Muscle layer of duodenum (tissue), 2 donors: Measurements from ENCODE around the gene C4BPA.
A peak's percentile ranks its signal among the peaks of the same experiment; 100 is the strongest.

Experiments used
- H3K27ac ChIP-seq: one replicate; pipeline ENCODE4 v1.7.0; 2013; ENCODE audit warnings: mild to moderate bottlenecking, low read length
- H3K27me3 ChIP-seq: one replicate; pipeline ENCODE4 v1.7.0; 2013; ENCODE audit warnings: low read depth, mild to moderate bottlenecking, control low read depth, low read length
- H3K36me3 ChIP-seq, 2 donors: one replicate each; pipeline ENCODE4 v1.7.0; 2013; ENCODE audit warnings: low read length in 2 of 2, control low read depth in 1 of 2, mild to moderate bottlenecking in 1 of 2; ENCODE audit not compliant: insufficient read depth in 2 of 2, control insufficient read depth in 1 of 2
- H3K4me1 ChIP-seq, 2 donors: one replicate each; pipeline ENCODE4 v1.7.0; 2013; ENCODE audit warnings: low read length in 2 of 2, mild to moderate bottlenecking in 2 of 2, control low read depth in 1 of 2, moderate library complexity in 1 of 2; ENCODE audit not compliant: insufficient read depth in 2 of 2, control insufficient read depth in 1 of 2
- H3K4me3 ChIP-seq, 2 donors: one replicate each; pipeline ENCODE4 v1.7.0; 2013; ENCODE audit warnings: low read length in 2 of 2, low read depth in 1 of 2, mild to moderate bottlenecking in 1 of 2
- H3K9me3 ChIP-seq, 2 donors: one replicate each; pipeline ENCODE4 v1.7.0; 2013; ENCODE audit warnings: low read length in 2 of 2, control low read depth in 1 of 2, mild to moderate bottlenecking in 1 of 2; ENCODE audit not compliant: control insufficient read depth in 1 of 2
- donor health status: healthy.

Gene C4BPA

GRCh38 chr1:207077470-207078377 lies 26.3 kb upstream of the C4BPA start:
- Histone ChIP-seq H3K4me3 (no peak overlapping the region), H3K27ac (no peak overlapping the region), H3K36me3 (peaks cover 10 to 35% of the 10 kb centered on the region in 2 donors), H3K9me3 (no peaks in the 10 kb centered on the region), H3K4me1 (no peaks in the 10 kb centered on the region), H3K27me3 (no peaks in the 10 kb centered on the region)

GRCh38 chr1:207078578-207079132 lies 25.4 kb upstream of the C4BPA start:
- H3K27ac ChIP-seq, result no peak overlapping the region
- no peaks in the 10 kb centered on the region for H3K9me3 ChIP-seq
- H3K4me3 ChIP-seq, result no peak overlapping the region
- H3K36me3 ChIP-seq, result peaks cover 8 to 25% of the 10 kb centered on the region in 2 donors
- H3K4me1 ChIP-seq, result no peaks in the 10 kb centered on the region
- no peaks in the 10 kb centered on the region for H3K27me3 ChIP-seq

GRCh38 chr1:207079706-207080241 lies 24.3 kb upstream of the C4BPA start:
- Histone ChIP-seq H3K9me3 (no peaks in the 10 kb centered on the region), H3K4me1 (no peaks in the 10 kb centered on the region), H3K4me3 (no peak overlapping the region), H3K36me3 (peaks cover 8 to 15% of the 10 kb centered on the region in 2 donors), H3K27ac (no peak overlapping the region), H3K27me3 (no peaks in the 10 kb centered on the region)

- no peaks in the 10 kb centered on the region for H3K27me3 ChIP-seq
Measured at GRCh38 chr1:207081088-207081487, 22.9 kb upstream of the C4BPA start.

GRCh38 chr1:207081806-207082205 lies 22.2 kb upstream of the C4BPA start:
- Histone ChIP-seq H3K27me3 (no peaks in the 10 kb centered on the region), H3K4me1 (no peaks in the 10 kb centered on the region), H3K27ac (no peak overlapping the region), H3K36me3 (peaks cover 8 to 15% of the 10 kb centered on the region in 2 donors), H3K4me3 (no peak overlapping the region), H3K9me3 (no peaks in the 10 kb centered on the region)

More at GRCh38 chr1:207081088-207081487, 22.9 kb upstream of the C4BPA start:
- H3K4me1 ChIP-seq, result no peaks in the 10 kb centered on the region
- no peak overlapping the region for H3K4me3 ChIP-seq
- no peaks in the 10 kb centered on the region for H3K9me3 ChIP-seq
- no peak overlapping the region for H3K27ac ChIP-seq
- H3K36me3 ChIP-seq, result peaks cover 8 to 15% of the 10 kb centered on the region in 2 donors

- Histone ChIP-seq H3K4me1 (no peaks in the 10 kb centered on the region), H3K36me3 (peaks cover under 1 to 8% of the 10 kb centered on the region in 2 donors), H3K27ac (no peak overlapping the region), H3K4me3 (no peak overlapping the region), H3K9me3 (no peaks in the 10 kb centered on the region), H3K27me3 (no peaks in the 10 kb centered on the region)
Measured at GRCh38 chr1:207084232-207084631, 19.8 kb upstream of the C4BPA start.

- Histone ChIP-seq H3K36me3 (peaks cover 0 to 2% of the 10 kb centered on the region in 2 donors), H3K27ac (no peak overlapping the region), H3K27me3 (no peaks in the 10 kb centered on the region), H3K9me3 (no peaks in the 10 kb centered on the region), H3K4me1 (no peaks in the 10 kb centered on the region), H3K4me3 (no peak overlapping the region)
Measured at GRCh38 chr1:207084701-207085180, 19.3 kb upstream of the C4BPA start.

GRCh38 chr1:207085887-207086286 lies 18.1 kb upstream of the C4BPA start:
- H3K27ac ChIP-seq, result no peak overlapping the region

GRCh38 chr1:207088161-207088560 lies 15.9 kb upstream of the C4BPA start:
- no peaks in the 10 kb centered on the region for H3K27me3 ChIP-seq
- no peak overlapping the region for H3K27ac ChIP-seq
- H3K4me3 ChIP-seq, result no peak overlapping the region
- no peaks in the 10 kb centered on the region for H3K4me1 ChIP-seq
- no peaks in the 10 kb centered on the region for H3K9me3 ChIP-seq
- no peaks in the 10 kb centered on the region for H3K36me3 ChIP-seq

More at GRCh38 chr1:207085887-207086286, 18.1 kb upstream of the C4BPA start:
- Histone ChIP-seq H3K27me3 (no peaks in the 10 kb centered on the region), H3K4me1 (no peaks in the 10 kb centered on the region), H3K4me3 (no peak overlapping the region), H3K36me3 (no peaks in the 10 kb centered on the region), H3K9me3 (no peaks in the 10 kb centered on the region)

- H3K36me3 ChIP-seq, result no peaks in the 10 kb centered on the region
- no peaks in the 10 kb centered on the region for H3K9me3 ChIP-seq
- no peak within 1 kb of the TSS for H3K4me3 ChIP-seq
- H3K4me1 ChIP-seq, result no peaks in the 10 kb centered on the region
- H3K27me3 ChIP-seq, result no peaks in the 10 kb centered on the region
- H3K27ac ChIP-seq, result peak within 1 kb of the TSS; percentile 1
Measured at GRCh38 chr1:207088701-207089626, 15.1 kb upstream of the C4BPA start, which contains the start of gene C4BPB. Gene C4BPB, plus strand, starts transcription at chr1:207088860. Its CDS starts 672 bp downstream, at chr1:207089532.
